ENCODE measurements around the gene GREB1L.

Gene GREB1L

DNA sequence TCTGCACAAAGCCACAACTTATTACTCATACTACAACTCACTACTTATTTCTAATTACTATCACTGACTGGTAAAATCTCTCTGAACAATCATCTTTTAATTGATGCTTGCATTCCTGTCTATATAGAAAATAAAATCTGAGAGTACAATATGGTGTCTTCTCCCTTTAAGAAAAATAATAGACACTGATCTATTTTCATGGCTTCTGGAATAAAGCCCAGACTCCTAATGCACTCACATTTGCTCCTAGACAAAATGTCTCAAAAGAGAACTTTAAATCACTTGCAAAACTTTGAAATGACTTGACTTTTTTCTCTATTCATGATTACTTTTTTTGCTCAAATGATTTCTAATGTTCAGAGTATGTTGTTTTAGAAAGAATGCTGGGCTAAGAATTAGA, 329.7 kb downstream of the GREB1L start:
- Histone ChIP-seq H3F3A (ENCODE audit: insufficient read depth, low read length) (no peaks in the 10 kb centered on the region), H3K36me3 (replicated peaks; ENCODE audit: insufficient read depth, low read length) (peaks cover 8% of the 10 kb centered on the region; the same call in 1 of the 2 replicates), H3K9ac (ENCODE audit: low read length) (no peak overlapping the region), H3K4me1 (ENCODE audit: low read length) (no peaks in the 10 kb centered on the region), H2AFZ (ENCODE audit: low read length) (no peak overlapping the region), H3K79me2 (ENCODE audit: low read length) (no peaks in the 10 kb centered on the region), H3K9me3 (replicated peaks; ENCODE audit: insufficient read depth, low read length) (no peaks in the 10 kb centered on the region), H3K9me2 (replicated peaks; ENCODE audit: insufficient read depth, low read length) (no peaks in the 10 kb centered on the region), H4K20me1 (ENCODE audit: insufficient read depth, low read length) (no peaks in the 10 kb centered on the region), H3K4me3 (ENCODE audit: low read length) (no peak overlapping the region), H3K27me3 (replicated peaks; ENCODE audit: insufficient read depth, low read length) (no peaks in the 10 kb centered on the region), H3K4me2 (ENCODE audit: low read depth, low read length) (no peak overlapping the region), H3K27ac (ENCODE audit: low read length) (no peak overlapping the region)
- TF ChIP-seq EZH2phosphoT487 (IDR thresholded peaks at IDR 0.05; ENCODE audit: low read length) = no peak
- TF ChIP-seq EZH2 (optimal IDR thresholded peaks at IDR 0.05; ENCODE audit: low read depth, low read length) = no peak
- TF ChIP-seq CTCF (IDR thresholded peaks at IDR 0.05; ENCODE audit: low read length) = no peak
- DNase-seq = no peak
